Esophagus muscularis mucosa (tissue), 3 donors: ENCODE results near the gene SAT1.

Experiments
- CTCF ChIP-seq, 3 experiments: fragments of 200-600 bp in 2 of 3; fragments of 450-650 bp in 1 of 3; sonication (generic) in 2 of 3; IDR thresholded peaks; one replicate each; pipeline ENCODE4 v1.5.1; 2017 to 2019; ENCODE audit warnings: antibody characterized with exemption in 3 of 3, mild to moderate bottlenecking in 2 of 3, moderate library complexity in 1 of 3
- POLR2A ChIP-seq: fragments of 450-650 bp; IDR thresholded peaks from one replicate; pipeline ENCODE4 v1.6.1; 2017; ENCODE audit warnings: antibody characterized with exemption, moderate library complexity, mild to moderate bottlenecking, low read depth
- POLR2AphosphoS5 ChIP-seq, 2 donors: sonication (generic); formaldehyde crosslinking; IDR thresholded peaks; one replicate each; pipeline ENCODE4 v1.6.1; 2017; ENCODE audit warnings: antibody characterized with exemption in 2 of 2

- no peak for TF ChIP-seq CTCF (IDR thresholded peaks at IDR 0.05)
- no peak for TF ChIP-seq POLR2A
- no peak for TF ChIP-seq POLR2AphosphoS5 (IDR thresholded peaks at IDR 0.05)
These were observed 7.2 kb downstream of the SAT1 start for GRCh38 chrX:23790155-23790497.
